HG03135 (cell line): ENCODE data around the gene LHFPL4.
"Not testable (repeated sequence)": the region's sequence is repeated elsewhere in the genome, so short reads cannot be mapped to it uniquely, and the experiment has no call there.

Source experiments
- ATAC-seq: cut with Tn5 transposase; IDR thresholded peaks from one replicate; pipeline ENCODE4 v1.9.1; 2021; ENCODE audit warnings: mild to moderate bottlenecking, moderate library complexity; ENCODE audit not compliant: unreplicated experiment

LHFPL4 gene

GRCh38 chr3:9553021-9553947 lies at the start of gene LHFPL4:
Gene LHFPL4 (minus strand): TSS chr3:9553822. CDS start chr3:9552679, 1,143 bp downstream.
- ATAC-seq: no peak

- no peak for ATAC-seq
Observed at GRCh38 chr3:9602620-9603019, 49.0 kb upstream of the LHFPL4 start.

GRCh38 chr3:9601006-9601581 lies 47.5 kb upstream of the LHFPL4 start:
- not testable (repeated sequence) for ATAC-seq

- no peak for ATAC-seq
Observed at GRCh38 chr3:9600597-9600996, 47.0 kb upstream of the LHFPL4 start.

GRCh38 chr3:9598783-9599387 lies 45.3 kb upstream of the LHFPL4 start:
- ATAC-seq: no peak

- ATAC-seq: no peak
Observed at GRCh38 chr3:9595877-9596276, 42.3 kb upstream of the LHFPL4 start.

GRCh38 chr3:9591781-9592180 lies 38.2 kb upstream of the LHFPL4 start:
- not testable (repeated sequence) for ATAC-seq

- ATAC-seq: no peak
Observed at GRCh38 chr3:9590282-9590791, 36.7 kb upstream of the LHFPL4 start.

- ATAC-seq: no peak
Observed at GRCh38 chr3:9583792-9584191, 30.2 kb upstream of the LHFPL4 start.

- no peak for ATAC-seq
Observed at GRCh38 chr3:9583371-9583770, 29.7 kb upstream of the LHFPL4 start.

GRCh38 chr3:9582332-9582731 lies 28.7 kb upstream of the LHFPL4 start:
- ATAC-seq: no peak

GRCh38 chr3:9581742-9582141 lies 28.1 kb upstream of the LHFPL4 start:
- no peak for ATAC-seq

- no peak for ATAC-seq
Observed at GRCh38 chr3:9569054-9569453, 15.4 kb upstream of the LHFPL4 start.

GRCh38 chr3:9565316-9565715 lies 11.7 kb upstream of the LHFPL4 start:
- ATAC-seq: no peak

- ATAC-seq: no peak
Observed at GRCh38 chr3:9563851-9564250, 10.2 kb upstream of the LHFPL4 start.

- ATAC-seq: not testable (repeated sequence)
Observed at GRCh38 chr3:9560056-9560455, 6.4 kb upstream of the LHFPL4 start.

- no peak for ATAC-seq
Observed at GRCh38 chr3:9553948-9554513, 409 bp upstream of the LHFPL4 start.

- no peak for ATAC-seq
Observed at GRCh38 chr3:9552252-9552999, 1.2 kb downstream of the LHFPL4 start.

- no peak for ATAC-seq
Observed at GRCh38 chr3:9550999-9551398, 2.6 kb downstream of the LHFPL4 start.

- ATAC-seq: no peak
Observed at GRCh38 chr3:9549600-9549999, 4.0 kb downstream of the LHFPL4 start.

- no peak for ATAC-seq
Observed at GRCh38 chr3:9548991-9549390, 4.6 kb downstream of the LHFPL4 start.
